Lung (tissue), 12 donors: Measurements from ENCODE around the gene KCNMA1. TPM values are rescaled to one million over a fixed set of nuclear protein-coding genes. Genes with fewer than 3 reads are reported as not detected.
A peak's percentile ranks its signal among the peaks of the same experiment; 100 is the strongest.

Experiments
- ATAC-seq: fragments of 200-7000 bp; cut with Tn5 transposase; one replicate; pipeline ENCODE4 v1.9.1; 2020; ENCODE audit warnings: moderate number of reproducible peaks; ENCODE audit not compliant: insufficient read depth, low FRiP score
- DNase-seq, 3 donors: peaks; one replicate each; pipeline ENCODE4 v3.0.0-alpha.2; 2013 to 2017
- H3K27ac ChIP-seq, 2 donors: one replicate each; pipeline ENCODE4 v1.5.1; 2013; ENCODE audit warnings: mild to moderate bottlenecking in 2 of 2, moderate library complexity in 2 of 2, control low read depth in 1 of 2, inconsistent platforms in 1 of 2, low read depth in 1 of 2, low read length in 1 of 2
- H3K27me3 ChIP-seq, 3 donors: one replicate each; pipeline ENCODE4 v1.5.1; 2013; ENCODE audit warnings: low read length in 2 of 3; ENCODE audit not compliant: control insufficient read depth in 3 of 3, insufficient read depth in 3 of 3
- H3K36me3 ChIP-seq, 4 donors: one replicate each; pipeline ENCODE4 v1.5.1; 2013; ENCODE audit warnings: low read length in 4 of 4, mild to moderate bottlenecking in 1 of 4, moderate library complexity in 1 of 4; ENCODE audit not compliant: control insufficient read depth in 4 of 4, insufficient read depth in 4 of 4
- H3K4me1 ChIP-seq, 5 donors: one replicate each; pipeline ENCODE4 v1.5.1; 2013; ENCODE audit warnings: low read length in 5 of 5, mild to moderate bottlenecking in 2 of 5, moderate library complexity in 1 of 5; ENCODE audit not compliant: control insufficient read depth in 5 of 5, insufficient read depth in 5 of 5
- H3K4me3 ChIP-seq: one replicate; pipeline ENCODE4 v1.5.1; 2013; ENCODE audit warnings: mild to moderate bottlenecking, control low read depth, moderate library complexity
- H3K9ac ChIP-seq, 2 donors: one replicate each; pipeline ENCODE4 v1.5.1; 2013; ENCODE audit warnings: low read length in 2 of 2, control low read depth in 1 of 2; ENCODE audit not compliant: insufficient read depth in 1 of 2
- H3K9me3 ChIP-seq, 4 donors: one replicate each; pipeline ENCODE4 v1.5.1; 2013; ENCODE audit warnings: low read length in 3 of 4, mild to moderate bottlenecking in 1 of 4, moderate library complexity in 1 of 4; ENCODE audit not compliant: control insufficient read depth in 4 of 4, insufficient read depth in 3 of 4
- WGBS, 2 donors: extraction: QIAGEN DNeasy Blood & Tissue Kit; methylation state at CpG; one replicate each; pipeline ENCODE4 v1.1.7; 2013; 5-methylcytosine and 5-hydroxymethylcytosine counted together
- polyA plus RNA-seq, 2 donors: library from polyadenylated mRNA; stranded (reverse); fragments of 200-250 nt; gene quantifications; one replicate each; pipeline ENCODE4 v1.2.1, GENCODE V29; 2013
- total RNA-seq, 2 donors: library from RNA; depleted of rRNA in 1 of 2; stranded (reverse); fragments of >200 nt in 1 of 2; gene quantifications; one replicate each; pipeline ENCODE4 v1.2.1, GENCODE V29; 2014 to 2021
- TF ChIP-seq, protein P1 (sequence below): IDR thresholded peaks from 2 replicates; pipeline ENCODE4 v1.5.1; 2012; ENCODE audit warnings: mild to moderate bottlenecking; ENCODE audit errors: control extremely low read depth, extremely low read depth
- donor health status: control.
- donor health status: control.
- donor health status: Bipolar disorder and iron deficiency.
- donor health status: healthy.
- donor health status: DM: yes; HTN: yes; CAD: no.

KCNMA1 gene
- total and polyA plus RNA-seq, 4 donors, result 3.8 to 13.0 (median 5.5) TPM

DNA sequence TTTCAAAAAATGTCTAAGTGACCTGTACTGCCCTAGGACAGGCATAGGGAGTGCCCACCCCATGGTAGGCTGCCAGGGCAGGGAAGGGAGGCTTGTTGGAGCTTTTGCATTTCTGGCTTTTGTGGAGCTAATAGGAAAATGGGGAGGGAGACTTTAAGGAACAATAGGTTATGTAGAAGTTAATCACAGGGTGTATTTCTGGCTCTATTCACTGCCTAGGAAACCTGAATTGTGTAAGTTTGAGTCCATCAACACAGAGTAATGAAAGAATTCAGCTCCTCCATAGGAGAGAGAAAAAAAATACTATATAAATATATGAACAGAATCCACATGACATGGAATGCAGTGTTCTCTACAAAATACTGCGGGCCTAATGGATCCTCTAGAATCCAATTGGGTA is 661.5 kb downstream of the KCNMA1 start:
- H3K36me3 ChIP-seq, result no peaks in the 10 kb centered on the region
- no peaks in the 10 kb centered on the region for H3K27me3 ChIP-seq
- H3K4me3 ChIP-seq, result no peak overlapping the region
- no peak overlapping the region for H3K9ac ChIP-seq
- TF ChIP-seq, protein P1, sequence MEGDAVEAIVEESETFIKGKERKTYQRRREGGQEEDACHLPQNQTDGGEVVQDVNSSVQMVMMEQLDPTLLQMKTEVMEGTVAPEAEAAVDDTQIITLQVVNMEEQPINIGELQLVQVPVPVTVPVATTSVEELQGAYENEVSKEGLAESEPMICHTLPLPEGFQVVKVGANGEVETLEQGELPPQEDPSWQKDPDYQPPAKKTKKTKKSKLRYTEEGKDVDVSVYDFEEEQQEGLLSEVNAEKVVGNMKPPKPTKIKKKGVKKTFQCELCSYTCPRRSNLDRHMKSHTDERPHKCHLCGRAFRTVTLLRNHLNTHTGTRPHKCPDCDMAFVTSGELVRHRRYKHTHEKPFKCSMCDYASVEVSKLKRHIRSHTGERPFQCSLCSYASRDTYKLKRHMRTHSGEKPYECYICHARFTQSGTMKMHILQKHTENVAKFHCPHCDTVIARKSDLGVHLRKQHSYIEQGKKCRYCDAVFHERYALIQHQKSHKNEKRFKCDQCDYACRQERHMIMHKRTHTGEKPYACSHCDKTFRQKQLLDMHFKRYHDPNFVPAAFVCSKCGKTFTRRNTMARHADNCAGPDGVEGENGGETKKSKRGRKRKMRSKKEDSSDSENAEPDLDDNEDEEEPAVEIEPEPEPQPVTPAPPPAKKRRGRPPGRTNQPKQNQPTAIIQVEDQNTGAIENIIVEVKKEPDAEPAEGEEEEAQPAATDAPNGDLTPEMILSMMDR, result no peak
- ATAC-seq (no peak), DNase-seq (no peak)
- no peaks in the 10 kb centered on the region for H3K9me3 ChIP-seq
- H3K4me1 ChIP-seq, result peaks cover 0 to 24% (median 7%) of the 10 kb centered on the region in 5 donors
- no peak overlapping the region for H3K27ac ChIP-seq
- 90 to 98% methylated on average over 1 of the region's 1 CpG for WGBS, 2 donors

DNA sequence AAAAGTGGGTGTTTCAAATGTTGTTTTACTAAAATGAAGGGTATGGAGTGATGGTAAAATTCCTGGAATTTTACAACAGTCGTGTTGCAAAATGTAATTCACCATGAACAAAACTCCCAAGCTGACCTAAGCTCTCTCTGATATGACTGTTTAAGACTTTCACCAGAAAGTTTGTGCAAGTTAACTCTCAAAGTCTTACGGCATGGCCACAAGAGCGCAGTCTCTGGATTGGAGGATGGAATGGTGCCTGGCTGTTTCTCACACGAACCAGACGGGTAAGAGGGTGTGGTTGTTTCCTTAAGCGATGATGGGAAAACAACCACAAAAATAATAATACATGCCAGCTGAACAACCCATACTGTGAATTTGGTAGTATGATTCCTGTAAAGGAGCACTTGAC is 662.5 kb downstream of the KCNMA1 start:
- no peak for DNase-seq
- H3K9ac ChIP-seq, result no peak overlapping the region
- H3K27ac ChIP-seq, result no peak overlapping the region
- H3K9me3 ChIP-seq, result no peaks in the 10 kb centered on the region
- no peaks in the 10 kb centered on the region for H3K27me3 ChIP-seq
- no peak overlapping the region for H3K4me3 ChIP-seq
- 71 to 77% methylated on average over 6 of the region's 6 CpGs for WGBS, 2 donors
- H3K4me1 ChIP-seq, result peaks cover 0 to 30% (median 7%) of the 10 kb centered on the region in 5 donors
- no peaks in the 10 kb centered on the region for H3K36me3 ChIP-seq
- no peak for ATAC-seq
- TF ChIP-seq, protein P1, result no peak

DNA sequence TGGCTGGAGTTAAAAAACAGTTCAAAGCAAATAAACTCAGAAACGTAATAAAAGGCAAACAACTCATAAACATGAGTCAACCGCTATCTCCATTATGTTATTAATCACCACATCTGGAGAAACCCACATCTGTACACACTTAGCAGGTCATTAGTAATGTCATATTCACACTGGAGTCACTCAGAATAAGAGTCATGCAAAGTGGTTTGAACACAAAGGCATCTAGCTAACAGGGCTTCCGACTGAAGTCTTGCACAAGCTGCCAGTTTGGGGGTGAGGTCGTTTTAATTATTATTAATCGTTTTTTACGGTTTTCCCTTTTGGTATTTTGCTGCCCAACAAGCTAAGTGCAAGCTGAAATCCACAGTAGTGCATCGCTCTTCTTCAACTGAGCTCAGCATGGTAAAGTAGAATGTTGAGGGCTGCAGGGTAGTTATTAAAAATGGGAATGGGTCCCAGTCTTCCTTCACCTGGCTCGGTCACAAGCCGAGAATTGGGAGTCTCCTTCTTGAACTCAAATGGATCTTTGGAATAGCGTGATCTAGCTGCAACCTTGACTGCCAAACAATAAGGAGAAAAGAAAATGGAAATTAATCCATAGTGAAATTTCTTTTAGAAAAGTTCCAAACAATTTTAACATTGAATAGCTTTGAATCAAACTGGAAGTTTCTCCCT is 663.5 kb downstream of the KCNMA1 start:
- no peaks in the 10 kb centered on the region for H3K27me3 ChIP-seq
- no peak overlapping the region for H3K27ac ChIP-seq
- TF ChIP-seq, protein P1, result no peak
- no peaks in the 10 kb centered on the region for H3K9me3 ChIP-seq
- no peak overlapping the region for H3K4me3 ChIP-seq
- peak in 2 of 3 donors; percentile 46 to 60 for DNase-seq
- no peak overlapping the region for H3K9ac ChIP-seq
- WGBS, 2 donors, result 75 to 83% methylated on average over 10 of the region's 10 CpGs
- peaks cover 0 to 40% (median 14%) of the 10 kb centered on the region in 5 donors for H3K4me1 ChIP-seq
- ATAC-seq, result no peak
- no peaks in the 10 kb centered on the region for H3K36me3 ChIP-seq
